Left colon (tissue), 2 donors: ENCODE measurements around the gene ARL15. TPM values are rescaled to one million over a fixed set of nuclear protein-coding genes. Genes with fewer than 3 reads are reported as not detected.
"Not testable (repeated sequence)": the region's sequence is repeated elsewhere in the genome, so short reads cannot be mapped to it uniquely, and the experiment has no call there.

Experiments used
- ATAC-seq: fragments of 200-7000 bp; cut with Tn5 transposase; one replicate; pipeline ENCODE4 v1.9.1; 2020; ENCODE audit warnings: mild to moderate bottlenecking, moderate library complexity
- DNase-seq, 2 donors: peaks; one replicate each; pipeline ENCODE4 v3.0.0-alpha.2; 2020
- intact Hi-C, 2 donors: fragments of 100-400 bp; cut with DNase I in 1 of 2; cut with micrococcal nuclease in 1 of 2; formaldehyde crosslinking; loops; one replicate each; pipeline versions ENCODE4 v1.11.2 to v1.14.0; 2022; cut with DNase I, micrococcal nuclease
- long read RNA-seq: library from polyadenylated mRNA; unstranded; transcript quantifications from one replicate; pipeline ENCODE4 v2.0.0, GENCODE V29; 2021
- total RNA-seq, 2 donors: library from RNA; stranded (reverse); fragmentation: NEBNext Ultra II Directional; extraction: Animal tissue kit (Norgen Biotek cat#: 25700); gene quantifications; one replicate each; pipeline ENCODE4 v1.2.1, GENCODE V29; 2021
- donor health status: DM: no; HTN: no; CAD: no.
- donor health status: DM: yes; HTN: yes; CAD: no.

The ARL15 gene
- 10 to 100 TPM; 25.2 to 27.2 TPM for total RNA-seq
- long read RNA-seq, partial matches to known transcripts: 2 of 13 reads
- long read RNA-seq, other reads (novel, unspliced or antisense): 7 of 13 reads

- peak; percentile 91 for ATAC-seq
- intact Hi-C loops: no loop called here
- peak; percentile 98 for DNase-seq
Measured at GRCh38 chr5:54310433-54311175, at the start of gene ARL15. TSS of gene ARL15 (minus strand) at chr5:54310573.

DNA sequence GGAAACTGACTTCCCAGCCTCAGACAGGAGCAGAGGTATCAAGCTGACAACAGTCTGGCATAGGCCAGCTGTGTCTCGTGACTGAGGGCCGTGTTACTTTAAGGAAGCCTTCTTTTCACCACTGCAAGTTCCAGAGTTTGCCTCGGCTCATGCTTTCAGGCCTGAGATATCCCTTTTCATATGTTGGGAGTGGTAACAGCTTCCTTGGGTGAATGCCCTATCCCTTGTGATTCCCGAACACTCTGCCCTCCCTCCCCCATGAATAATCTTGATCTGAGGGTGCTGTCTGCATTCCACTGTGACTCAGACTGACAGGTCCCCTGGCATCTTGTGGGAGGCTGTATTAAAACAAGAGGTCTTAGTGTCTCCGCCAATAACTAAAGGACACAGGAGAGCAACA is 49.7 kb upstream of the ARL15 start:
- intact Hi-C loops: no loop called here
- ATAC-seq (peak; percentile 14), DNase-seq (no peak)

DNA sequence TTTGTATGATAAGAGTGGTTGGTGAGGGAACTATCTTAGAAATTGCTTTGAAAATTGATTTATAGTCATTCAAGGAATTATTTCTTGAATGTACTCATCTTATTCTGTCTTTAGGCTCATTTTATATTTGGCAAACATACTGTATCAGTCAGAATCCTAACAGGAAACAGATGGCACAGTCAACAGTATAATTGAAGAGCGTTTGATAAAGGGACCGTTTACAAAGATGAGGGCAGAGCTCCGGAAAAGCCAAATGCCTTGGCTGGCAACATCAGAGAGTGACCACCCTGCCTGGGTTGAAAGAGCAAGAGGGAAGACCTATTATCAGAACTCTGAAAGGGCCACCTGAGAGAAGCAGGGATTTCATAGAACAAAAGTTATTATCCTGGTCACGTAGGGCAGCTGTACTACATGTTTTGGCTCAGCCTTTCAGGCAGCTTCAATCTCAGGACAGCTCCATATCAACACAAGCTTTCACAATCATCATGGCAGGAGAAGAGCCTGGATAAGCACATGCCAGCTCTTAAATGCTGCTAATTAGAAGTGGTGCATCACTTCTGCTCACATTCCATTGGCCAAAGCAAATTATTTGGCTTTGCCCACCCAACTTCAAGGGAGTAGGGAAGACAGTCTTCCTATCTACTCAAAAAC is 47.2 kb upstream of the ARL15 start:
- intact Hi-C loops: no loop called here
- ATAC-seq (no peak), DNase-seq (no peak)

DNA sequence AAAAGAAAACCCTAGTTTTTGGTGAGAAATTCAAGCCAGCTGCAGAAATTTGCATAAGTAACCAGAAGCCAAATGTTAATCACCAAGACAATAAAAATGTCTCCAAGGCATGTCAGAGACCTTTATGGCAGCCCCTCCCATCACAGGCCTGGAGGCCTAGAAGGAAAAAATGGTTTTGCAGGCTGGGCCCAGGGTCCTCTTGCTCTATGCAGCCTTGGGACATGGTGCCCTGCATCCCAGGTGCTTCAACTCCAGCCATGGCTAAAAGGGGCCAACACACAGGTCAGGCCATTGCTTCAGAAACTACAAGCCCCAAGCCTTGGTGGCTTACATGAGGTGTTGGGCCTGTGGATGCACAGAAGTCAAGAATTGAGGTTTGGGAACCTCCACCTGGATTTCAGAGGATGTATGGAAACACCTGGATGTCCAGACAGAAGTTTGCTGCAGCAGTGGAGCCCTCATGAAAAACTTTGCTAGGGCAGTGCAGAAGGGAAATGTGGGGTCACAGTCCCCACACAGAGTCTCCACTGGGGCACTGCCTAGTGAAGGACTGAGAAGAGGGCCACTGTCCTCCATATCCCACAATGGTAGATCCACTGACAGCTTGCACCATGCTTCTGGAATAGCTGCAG is 43.7 kb upstream of the ARL15 start:
- ATAC-seq, DNase-seq, intact Hi-C loops: not testable (repeated sequence)

GRCh38 chr5:54352580-54352979 is 42.2 kb upstream of the ARL15 start:
- DNase-seq, ATAC-seq, intact Hi-C loops: not testable (repeated sequence)

DNA sequence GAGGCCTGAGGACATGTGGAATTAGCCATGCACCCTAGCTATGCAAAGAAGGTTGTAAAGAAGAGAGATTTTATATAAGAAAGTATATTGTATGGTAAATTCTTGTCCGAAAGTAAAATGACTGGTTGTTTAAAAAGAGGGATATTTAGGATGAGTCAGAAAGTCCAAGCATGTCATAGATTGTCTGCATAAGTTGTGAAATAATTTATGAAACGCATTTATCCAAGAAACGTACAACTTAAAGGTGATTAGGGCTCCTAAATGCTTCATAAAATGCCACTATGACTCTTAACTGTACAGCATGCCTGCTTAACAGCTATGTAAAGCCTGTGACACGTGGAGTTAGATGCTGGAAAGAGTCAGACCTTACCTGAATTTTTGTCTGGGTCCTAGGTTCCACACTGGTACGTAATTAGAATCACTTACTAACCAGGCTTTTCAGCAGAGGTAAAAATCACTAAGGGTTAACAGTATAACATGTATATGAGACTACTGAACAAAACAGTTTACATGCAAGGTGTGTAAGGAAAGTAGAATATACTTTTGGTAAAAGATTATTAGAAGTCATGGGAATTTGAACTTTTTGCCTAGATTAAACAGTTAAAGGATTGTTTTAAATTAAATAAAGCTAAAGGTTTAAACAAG is 37.0 kb upstream of the ARL15 start:
- intact Hi-C loops: no loop called here
- DNase-seq: no peak
- no peak for ATAC-seq

DNA sequence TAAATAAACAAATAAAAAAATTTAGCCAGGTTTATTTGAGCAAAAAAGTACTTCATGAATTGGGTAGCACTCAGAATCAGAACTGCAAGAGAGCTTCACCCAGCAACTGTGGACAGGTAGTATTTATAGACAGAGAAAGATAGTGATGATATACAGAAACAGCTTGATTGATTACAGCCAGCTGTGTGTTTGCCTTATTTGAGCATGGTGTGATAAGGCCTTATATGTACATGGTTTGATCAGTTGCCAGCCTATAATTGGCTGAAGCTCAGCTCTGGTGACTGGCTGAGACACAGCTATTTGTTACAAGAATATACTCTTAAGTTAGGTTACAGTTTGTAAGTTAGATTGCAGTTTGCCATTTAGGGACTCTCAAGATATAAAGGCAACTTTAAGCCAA is 34.3 kb upstream of the ARL15 start:
- DNase-seq: no peak
- intact Hi-C loops: no loop called here
- no peak for ATAC-seq

DNA sequence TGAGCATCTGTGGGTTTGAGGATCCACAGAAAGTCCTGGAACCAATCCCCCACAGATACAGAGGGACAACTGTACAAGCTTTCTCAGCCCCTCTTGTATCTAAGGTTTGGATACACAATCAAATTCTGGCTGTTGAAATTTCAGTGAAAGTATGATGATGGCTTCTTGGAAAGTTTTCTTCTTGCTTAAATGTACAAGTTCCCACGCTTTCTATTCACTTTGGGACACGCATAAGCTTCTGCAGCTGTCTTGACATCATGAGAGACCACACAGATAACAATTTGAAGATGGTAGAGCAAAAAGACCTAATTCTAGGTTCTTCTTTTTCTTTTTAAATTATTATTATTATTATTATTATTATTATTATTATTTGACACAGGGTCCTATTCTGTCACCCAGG is 31.6 kb upstream of the ARL15 start:
- intact Hi-C loops: no loop called here
- DNase-seq (no peak), ATAC-seq (no peak)

DNA sequence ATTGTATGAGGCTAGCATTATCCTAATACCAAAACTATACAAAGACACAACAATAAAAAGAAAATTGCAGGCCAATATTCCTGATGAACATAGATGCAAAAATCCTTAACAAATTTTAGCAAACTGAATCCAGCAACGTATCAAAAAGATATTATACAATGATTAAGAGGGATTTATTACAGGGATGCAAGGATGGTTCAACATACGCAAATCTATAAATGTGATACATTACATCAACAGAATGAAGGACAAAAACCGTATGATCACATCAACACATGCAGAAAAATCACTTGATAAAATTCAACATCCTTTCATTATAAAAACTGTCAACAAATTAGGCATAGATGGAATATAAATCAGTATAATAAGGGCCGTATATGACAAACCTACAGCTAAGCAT is 27.1 kb upstream of the ARL15 start:
- intact Hi-C loops: no loop called here
- ATAC-seq (no peak), DNase-seq (no peak)

- intact Hi-C loops: no loop called here
- ATAC-seq (no peak), DNase-seq (no peak)
Measured at GRCh38 chr5:54332720-54333119, 22.3 kb upstream of the ARL15 start.

DNA sequence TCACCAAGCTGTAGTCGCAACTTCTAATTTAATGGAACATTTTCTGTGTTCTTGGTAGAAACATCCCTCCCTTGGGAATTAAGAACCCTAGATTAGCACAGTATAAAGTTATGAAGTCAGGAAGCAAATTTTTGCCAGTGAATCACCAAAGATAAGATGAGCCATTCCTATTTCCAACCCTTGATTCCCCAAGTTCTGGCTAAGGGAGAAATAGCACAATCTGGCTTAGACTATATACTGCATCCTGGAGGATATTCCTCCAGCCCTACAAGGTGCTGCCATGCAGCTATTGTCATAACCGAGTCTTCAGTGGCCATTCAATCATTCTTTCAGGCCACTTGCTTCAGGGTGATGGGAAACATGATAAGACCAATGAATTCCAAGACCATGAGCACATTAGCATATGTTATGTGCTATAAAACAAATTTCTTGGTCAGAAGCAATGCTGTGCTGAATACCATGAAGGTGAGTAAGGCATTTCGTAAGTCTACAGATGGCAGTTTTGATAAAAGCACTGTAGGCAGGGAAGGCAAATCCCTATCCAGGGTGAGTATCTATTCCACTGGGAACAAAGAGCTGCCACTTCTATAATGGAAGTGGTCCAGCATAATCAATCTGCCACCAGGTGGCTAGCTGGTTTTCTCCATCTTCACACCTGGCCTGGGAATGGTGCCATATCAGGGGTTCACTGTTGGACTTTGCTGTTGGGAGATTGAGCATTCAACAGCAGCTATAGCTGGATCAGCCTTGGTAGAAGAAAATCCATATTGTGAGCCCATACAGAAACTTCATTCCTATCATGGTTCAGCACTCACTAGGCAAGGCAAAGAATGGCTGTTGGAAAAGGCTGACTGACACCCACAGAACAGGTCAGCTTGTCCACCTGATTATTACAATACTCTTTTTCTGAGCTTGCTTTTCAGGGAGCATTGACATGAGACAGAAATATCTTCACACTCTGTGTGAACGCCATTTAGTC is 19.6 kb upstream of the ARL15 start:
- no peak for DNase-seq
- ATAC-seq: peak; percentile 48
- intact Hi-C loops: no loop called here

GRCh38 chr5:54326662-54327270 is 16.4 kb upstream of the ARL15 start:
- DNase-seq (no peak), ATAC-seq (no peak)
- intact Hi-C loops: no loop called here

DNA sequence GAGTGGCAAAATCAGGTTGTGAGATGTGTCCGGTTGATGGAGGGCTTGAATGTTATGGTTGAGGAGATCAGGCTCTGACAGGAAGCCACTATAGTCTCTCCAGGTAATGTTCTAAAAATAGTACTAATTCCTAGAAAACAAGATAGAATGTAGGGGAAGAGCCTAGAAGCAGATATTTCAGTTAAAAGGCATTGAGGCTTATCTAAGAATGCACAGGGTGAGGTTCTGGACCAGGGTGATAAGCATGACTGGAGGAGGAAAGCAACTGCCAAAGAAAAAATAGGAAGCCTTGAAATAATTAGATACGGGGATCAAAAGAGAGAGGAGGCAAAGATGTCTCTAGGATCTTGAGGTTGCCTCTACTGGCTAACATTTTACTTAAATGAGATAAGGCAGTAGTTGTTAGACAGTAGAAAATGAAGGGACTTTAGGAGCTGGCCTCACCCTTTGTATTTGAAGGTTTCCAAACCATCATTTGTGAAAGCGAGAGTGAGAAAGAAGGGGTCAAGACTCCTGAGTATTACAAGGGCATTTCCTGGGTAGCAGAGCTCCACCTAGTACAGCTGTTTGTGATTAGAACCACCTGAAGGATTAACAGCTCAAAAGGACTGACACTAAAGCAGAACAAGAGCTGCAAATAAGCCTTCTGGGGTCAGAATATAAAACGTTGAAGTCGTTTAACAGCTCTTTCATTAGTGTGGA is 15.4 kb upstream of the ARL15 start:
- DNase-seq: no peak
- intact Hi-C loops: no loop called here

DNA sequence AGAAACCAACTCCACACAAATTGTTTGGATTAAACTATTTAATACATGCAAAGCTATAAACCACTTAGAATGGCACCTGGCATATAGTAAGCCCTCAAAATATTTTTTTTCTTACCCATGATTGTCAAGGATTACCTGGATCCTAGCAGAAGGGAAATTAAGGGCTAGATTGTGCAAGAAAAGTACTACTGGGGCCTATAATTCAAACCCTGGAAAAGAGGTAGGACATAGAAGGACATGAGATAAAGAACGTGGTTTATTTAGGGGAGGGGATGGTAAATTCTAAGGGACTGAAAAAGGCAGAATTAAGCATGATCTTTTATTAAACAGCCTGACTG is 14.9 kb upstream of the ARL15 start:
- intact Hi-C loops: no loop called here
- DNase-seq (no peak), ATAC-seq (no peak)

More for the DNA sequence above, 15.4 kb upstream of the ARL15 start:
- no peak for ATAC-seq

DNA sequence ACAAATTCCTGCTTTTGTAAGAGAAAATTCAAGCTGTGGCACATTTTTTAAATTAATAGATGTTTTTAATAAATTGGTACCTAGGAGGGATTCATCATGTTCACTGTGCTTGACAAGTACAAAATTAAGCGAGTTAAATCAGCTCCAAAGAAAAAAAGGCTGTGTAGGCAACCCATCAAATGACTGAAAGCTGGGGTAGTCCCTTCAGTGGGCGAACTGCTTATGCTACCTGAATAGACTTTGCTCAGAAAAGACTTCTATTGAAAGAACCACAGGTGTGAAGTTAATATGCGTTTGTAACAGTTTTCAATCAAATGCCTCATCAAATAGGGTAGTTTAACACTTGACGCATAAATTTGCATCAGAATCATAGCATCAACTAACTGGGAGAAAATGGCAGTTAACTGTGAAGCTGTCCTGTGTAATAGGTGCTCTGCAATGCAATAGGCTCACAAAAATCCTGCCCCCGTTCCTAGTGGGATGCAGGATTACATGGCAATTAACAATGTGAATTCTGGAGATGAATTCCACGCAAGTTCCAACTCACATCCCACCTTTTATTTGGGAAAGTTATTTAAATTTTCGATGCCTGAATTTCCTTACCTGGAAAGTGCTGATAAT is 14.4 kb upstream of the ARL15 start:
- intact Hi-C loops: no loop called here
- no peak for ATAC-seq
- no peak for DNase-seq

GRCh38 chr5:54323495-54323894 is 13.1 kb upstream of the ARL15 start:
- DNase-seq (no peak), ATAC-seq (no peak)
- intact Hi-C loops: no loop called here

DNA sequence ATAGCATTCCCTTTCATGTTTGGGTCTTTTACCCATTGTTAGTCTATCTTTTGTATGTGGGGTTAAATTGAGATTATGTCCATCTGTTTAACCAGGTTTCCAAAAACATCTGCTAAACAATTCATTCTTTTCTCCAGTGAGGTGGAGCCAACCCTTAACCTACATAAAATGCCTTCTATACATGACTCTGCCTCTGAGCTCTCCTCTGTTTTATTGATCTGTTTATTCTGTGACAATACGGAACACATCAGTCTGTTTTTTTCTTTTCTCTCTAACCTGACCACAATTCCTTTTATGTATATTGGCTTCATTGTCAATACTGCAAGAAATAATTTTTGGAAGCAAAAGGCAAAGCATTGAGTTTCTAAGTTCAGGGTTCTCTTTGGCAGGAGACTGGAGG is 9.9 kb upstream of the ARL15 start:
- intact Hi-C loops: no loop called here
- DNase-seq: no peak
- ATAC-seq: peak; percentile 50
